GM18502 (cell line): Measurements from ENCODE around the gene PALM.
"Not testable (repeated sequence)": the region's sequence is repeated elsewhere in the genome, so short reads cannot be mapped to it uniquely, and the experiment has no call there.

Experiments
- ATAC-seq: cut with Tn5 transposase; IDR thresholded peaks from one replicate; pipeline ENCODE4 v1.9.1; 2021; ENCODE audit warnings: mild to moderate bottlenecking; ENCODE audit not compliant: unreplicated experiment, poor library complexity

The PALM gene

GRCh38 chr19:726993-727956 lies 18.5 kb downstream of the PALM start:
- no peak for ATAC-seq

DNA sequence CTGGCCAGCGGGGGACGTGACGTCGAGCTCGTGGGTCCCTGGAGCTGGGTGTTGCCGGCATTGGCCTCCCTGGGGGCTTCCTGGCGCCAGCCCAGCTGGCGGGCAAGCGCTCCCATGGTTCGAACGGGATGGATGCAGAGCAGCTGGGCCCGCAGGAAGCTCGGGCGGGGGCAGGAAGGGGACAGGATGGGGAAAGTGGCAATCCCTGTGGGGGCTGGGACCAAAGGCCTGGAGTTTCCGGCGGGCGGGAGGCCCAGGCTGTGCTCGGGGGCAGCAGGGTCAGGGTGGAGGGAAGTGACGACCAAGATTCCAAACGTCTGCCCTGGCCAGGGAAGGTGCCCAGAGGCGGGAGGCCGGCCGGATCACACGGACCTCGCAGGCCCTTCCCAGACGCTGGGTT lies 19.3 kb downstream of the PALM start:
- no peak for ATAC-seq

DNA sequence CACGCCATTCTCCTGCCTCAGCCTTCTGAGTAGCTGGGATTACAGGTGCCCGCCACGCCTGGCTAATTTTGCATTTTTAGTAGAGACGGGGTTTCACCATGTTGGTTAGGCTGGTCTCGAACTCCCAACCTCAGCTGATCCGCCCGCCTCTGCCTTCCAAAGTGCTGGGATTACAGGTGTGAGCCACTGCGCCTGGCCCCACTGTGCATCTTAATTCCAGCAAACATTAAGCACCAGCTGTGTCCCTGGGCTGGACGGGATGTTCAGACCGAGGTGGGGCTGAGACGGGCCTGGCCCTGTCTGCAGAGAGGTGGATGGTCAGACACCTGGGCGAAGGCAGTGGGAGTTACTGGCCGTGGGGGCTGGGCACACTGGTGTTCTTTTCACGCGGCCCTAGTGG lies 20.8 kb downstream of the PALM start:
- not testable (repeated sequence) for ATAC-seq

- ATAC-seq: no peak
These were observed 21.4 kb downstream of the PALM start for GRCh38 chr19:729965-730668.

DNA sequence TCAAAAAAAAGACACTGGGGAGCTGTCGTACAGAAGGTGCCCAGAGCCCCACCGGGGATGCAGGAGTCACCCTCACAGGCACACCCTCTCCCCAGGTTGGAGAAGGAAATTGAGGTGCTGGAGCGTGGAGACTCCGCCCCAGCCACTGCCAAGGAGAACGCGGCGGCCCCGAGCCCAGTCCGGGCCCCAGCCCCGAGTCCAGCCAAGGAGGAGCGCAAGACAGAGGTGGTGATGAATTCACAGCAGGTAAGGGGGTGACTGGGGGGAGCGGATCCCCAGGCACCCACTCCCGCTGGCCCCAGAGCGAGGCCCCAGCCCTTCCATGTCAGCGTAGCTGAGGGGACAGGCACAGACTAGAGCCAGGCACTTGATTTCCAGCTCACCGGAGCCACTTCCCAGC lies 22.3 kb downstream of the PALM start:
- no peak for ATAC-seq

DNA sequence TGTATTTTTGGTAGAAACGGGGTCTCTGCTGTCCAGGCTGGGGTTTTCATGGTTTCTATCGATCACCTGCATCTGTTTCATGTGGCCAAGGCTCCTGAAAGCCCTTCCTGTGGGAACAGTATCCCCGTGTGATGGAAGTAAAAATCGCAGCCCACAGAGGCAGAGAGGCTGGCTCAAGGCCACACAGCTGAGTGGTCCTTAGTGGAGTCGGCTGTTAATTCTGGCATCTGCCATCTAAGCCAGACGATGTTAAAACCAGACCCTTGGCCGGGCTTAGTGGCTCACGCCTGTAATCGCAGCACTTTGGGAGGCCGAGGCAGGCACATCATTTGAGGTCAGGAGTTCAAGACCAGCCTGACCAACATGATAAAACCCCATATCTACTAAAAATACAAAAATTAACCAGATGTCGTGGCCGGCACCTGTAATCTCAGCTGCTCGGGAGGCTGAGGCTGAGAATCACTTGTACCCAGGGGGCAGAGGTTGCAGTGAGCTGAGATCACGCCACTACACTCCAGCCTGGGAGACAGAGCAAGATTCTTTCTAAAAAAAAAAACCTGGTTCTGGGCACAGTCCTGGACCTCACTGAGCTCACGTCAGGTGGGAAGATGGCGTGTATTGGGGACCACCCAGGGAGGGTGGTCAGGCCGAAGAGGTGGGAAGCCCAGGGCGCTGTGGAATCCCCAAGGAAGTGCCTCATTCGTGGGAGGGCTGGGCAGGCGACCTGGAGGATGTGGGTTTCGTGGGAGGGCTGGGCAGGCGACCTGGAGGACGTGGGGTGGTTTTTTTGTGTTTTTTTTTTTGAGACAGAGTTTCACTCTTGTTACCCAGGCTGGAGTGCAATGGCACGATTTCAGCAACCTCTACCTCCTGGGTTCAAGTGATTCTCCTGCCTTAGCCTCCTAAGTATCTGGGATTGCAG lies 23.7 kb downstream of the PALM start:
- ATAC-seq: no peak

GRCh38 chr19:734716-735115 lies 26.0 kb downstream of the PALM start:
- ATAC-seq: no peak

- ATAC-seq: no peak
These were observed 27.4 kb downstream of the PALM start for GRCh38 chr19:736125-736524.

GRCh38 chr19:737591-738093 lies 28.9 kb downstream of the PALM start:
- no peak for ATAC-seq

DNA sequence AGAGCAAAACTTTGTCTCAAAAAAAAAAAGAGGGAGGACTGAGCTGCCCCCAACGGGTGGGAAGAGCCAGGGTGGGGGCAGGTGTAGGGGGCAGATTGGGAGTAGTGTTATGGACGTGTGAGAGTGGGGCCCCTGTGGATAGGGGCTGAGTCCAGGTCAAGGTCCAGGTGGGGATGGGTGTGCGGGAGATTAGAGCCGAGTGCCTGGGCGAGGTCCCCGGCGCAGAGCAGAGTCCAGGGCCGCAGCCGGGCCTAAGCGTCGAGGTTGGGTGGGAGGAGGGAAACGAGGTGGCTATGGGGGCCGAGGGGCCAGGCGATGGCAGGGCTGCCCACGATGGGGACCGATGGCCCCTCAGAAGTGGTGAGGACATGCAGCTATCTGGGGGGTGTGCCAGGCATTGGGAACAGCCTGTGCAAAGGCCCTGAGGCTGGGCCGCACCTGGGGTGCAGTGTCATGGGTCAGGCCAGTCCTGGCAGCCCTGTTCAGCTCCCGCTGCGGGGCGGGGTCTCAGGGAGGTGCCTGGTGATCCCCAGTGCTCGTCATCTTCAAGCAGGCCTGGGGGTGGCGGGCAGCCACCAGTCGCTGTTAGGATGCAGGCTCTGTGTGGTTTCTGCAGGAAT lies 29.9 kb downstream of the PALM start:
- ATAC-seq: no peak

- ATAC-seq: no peak
These were observed 31.4 kb downstream of the PALM start for GRCh38 chr19:739998-740715.

GRCh38 chr19:740816-741505 lies 32.2 kb downstream of the PALM start:
- ATAC-seq: not testable (repeated sequence)

DNA sequence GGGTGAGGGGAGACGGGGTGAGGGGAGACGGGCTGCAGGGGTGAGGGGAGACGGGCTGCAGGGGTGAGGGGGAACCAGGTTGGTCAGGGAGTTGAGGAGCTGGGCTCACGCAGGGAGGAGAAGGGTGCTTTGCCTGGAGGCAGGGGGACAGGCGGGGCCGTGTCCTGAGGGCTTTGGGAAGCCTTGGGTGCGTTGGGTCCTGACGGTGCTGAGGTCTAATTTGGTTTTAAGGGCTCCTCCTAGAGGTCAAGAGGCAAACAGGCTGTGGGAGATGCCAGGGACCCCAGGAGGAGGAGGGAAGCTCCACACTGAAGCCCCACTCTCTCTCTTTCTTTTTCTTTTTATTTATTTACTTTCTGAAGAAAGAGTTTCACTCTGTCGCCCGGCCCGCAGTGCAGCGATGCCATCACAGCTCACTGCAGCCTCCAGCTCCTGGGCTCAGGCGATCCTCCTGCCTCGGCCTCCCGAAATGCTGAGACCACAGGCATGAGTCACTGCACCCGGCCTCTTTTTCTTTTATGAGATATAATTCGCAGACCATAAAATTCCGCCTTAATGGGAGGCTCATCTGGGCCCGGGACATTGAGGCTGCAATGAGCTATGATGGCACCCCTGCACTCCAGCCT lies 32.9 kb downstream of the PALM start:
- no peak for ATAC-seq

DNA sequence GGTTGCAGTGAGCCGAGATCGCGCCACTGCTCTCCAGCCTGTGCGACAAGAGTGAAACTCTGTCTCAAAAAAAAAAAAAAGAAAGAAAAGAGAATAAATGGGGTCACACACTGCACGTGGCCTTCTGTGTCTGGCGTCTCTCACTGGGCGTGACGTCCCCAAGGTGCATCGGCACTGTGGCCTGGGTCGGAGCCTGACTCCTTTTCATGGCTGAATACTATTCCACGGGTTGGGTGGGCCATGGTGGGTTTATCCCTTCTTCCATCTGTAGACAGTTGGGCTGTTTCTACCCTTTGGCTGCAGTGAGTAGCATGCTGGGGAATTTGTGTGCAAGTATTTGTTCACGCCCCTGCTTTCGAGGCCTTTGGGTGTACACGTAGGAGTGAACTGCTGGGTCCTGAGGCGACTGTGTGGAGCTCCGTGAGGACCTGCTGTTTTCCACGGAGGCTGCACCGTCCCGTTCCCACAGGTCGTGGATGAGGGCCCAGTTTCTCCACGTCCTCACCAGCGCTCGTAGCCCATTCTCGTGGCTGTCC lies 33.9 kb downstream of the PALM start:
- ATAC-seq: no peak

- no peak for ATAC-seq
These were observed 34.5 kb downstream of the PALM start for GRCh38 chr19:743168-743687.

GRCh38 chr19:745138-745537 lies 36.4 kb downstream of the PALM start:
- ATAC-seq: not testable (repeated sequence)

- ATAC-seq: no peak
These were observed 37.6 kb downstream of the PALM start for GRCh38 chr19:746208-746819.
